ENCODE measurements around the gene SHTN1. TPM values are rescaled to one million over a fixed set of nuclear protein-coding genes. Genes with fewer than 3 reads are reported as not detected.

SHTN1 gene
- total RNA-seq, 1 donor from 2014 or later = 2.6 TPM

DNA sequence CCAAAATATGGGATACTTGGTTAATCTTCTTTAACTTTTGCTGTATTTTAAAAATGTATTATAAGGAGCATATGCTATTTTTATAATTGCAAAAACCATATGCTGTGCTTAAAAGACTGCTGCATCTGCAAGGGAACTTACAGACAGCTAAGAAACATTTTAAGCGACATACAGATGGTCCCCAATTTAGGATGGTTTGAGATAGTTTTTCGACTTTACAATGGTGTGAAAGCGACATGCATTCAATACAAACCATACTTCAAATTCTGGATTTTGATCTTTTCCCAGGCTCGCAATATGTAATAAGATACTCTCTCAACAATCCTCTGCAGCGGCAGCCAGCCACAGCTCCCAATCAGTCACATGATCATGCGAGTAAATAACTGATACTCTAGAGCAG is 73.2 kb downstream of the SHTN1 start:
- intact Hi-C loops (cut with DNase I) = loop anchor here (5.0 kb wide), 1 partner anchor 50 kb away; no protein-coding TSS in a partner anchor
- DNase-seq (no peak), ATAC-seq (ENCODE audit: poor library complexity) (no peak)

DNA sequence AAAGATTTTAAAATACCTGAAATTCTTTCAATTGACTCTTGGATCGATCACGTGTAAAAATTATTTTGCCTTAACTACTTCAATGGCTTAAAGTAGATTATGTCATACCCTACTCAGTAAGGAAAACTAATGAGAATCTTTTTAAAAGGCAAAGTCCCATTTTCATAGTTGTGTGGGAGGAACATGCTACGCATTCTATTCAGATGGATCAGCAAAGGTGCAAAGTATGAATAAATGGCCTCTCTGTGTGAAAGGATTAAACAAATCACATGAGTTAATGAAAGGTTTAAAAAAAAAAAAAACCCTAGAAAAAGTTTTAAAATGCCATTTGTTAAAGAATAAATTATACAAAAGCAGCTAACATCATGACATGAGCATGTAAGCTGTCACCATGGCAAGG is 78.6 kb downstream of the SHTN1 start:
- DNase-seq (no peak), ATAC-seq (ENCODE audit: poor library complexity) (no peak)
- intact Hi-C loops (cut with DNase I) = no loop called here

DNA sequence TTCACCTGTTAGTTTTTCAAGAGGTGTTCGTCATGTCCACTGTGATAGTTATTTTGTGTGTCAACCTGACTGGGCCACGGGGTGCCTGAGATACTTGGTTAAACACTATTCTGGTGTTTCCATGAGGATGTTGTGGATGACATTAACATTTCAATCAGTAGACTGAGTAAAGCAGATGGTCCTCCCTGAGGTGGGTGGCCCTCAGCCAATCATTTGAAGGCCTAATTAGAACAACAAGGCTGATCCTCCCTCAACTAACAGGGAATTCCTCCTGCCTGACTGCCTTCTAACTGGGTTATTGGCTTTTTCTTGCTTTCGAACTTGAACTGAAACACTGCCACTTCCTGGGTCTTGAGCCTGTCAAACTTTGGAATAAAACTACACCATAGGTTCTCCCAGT is 79.9 kb downstream of the SHTN1 start:
- ATAC-seq (ENCODE audit: poor library complexity) = no peak
- intact Hi-C loops (cut with DNase I) = no loop called here
- DNase-seq = no peak

GRCh38 chr10:116919706-116920105 is 85.3 kb downstream of the SHTN1 start:
- intact Hi-C loops (cut with DNase I) = loop anchor here (10.0 kb wide), 1 partner anchor 45 kb away; no protein-coding TSS in a partner anchor
- no peak for ATAC-seq (ENCODE audit: poor library complexity)
- DNase-seq = no peak

DNA sequence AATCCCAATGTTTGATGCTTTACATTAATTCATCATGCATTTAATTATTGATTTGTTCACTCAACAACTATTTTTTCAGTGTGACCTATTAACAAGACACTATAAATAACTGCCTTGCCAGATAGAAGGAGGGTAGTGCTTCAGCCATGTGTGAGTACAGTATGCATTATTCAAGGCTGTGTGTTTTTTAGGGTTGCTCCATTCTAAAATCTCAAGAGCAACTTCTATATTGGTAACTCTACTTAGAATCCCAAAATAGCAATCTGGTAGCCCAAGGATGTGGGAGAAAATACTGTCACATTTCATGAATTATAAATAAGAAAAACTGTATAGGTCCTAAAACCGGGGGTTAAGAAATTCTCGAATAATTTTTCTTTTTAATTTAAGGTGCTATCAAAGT is 85.8 kb downstream of the SHTN1 start:
- DNase-seq = no peak
- ATAC-seq (ENCODE audit: poor library complexity) = peak; percentile 60
- intact Hi-C loops (cut with DNase I) = loop anchor here (10.0 kb wide), 1 partner anchor 46 kb away; no protein-coding TSS in a partner anchor

- ATAC-seq (ENCODE audit: poor library complexity) (no peak), DNase-seq (no peak)
- intact Hi-C loops (cut with DNase I) = loop anchor here (10.0 kb wide), 1 partner anchor 46 kb away; no protein-coding TSS in a partner anchor
Measured at GRCh38 chr10:116918583-116918982, 86.4 kb downstream of the SHTN1 start.

- intact Hi-C loops (cut with DNase I) = loop anchor here (10.0 kb wide), 1 partner anchor 47 kb away; no protein-coding TSS in a partner anchor
- no peak for DNase-seq
- ATAC-seq (ENCODE audit: poor library complexity) = no peak
Measured at GRCh38 chr10:116917481-116917880, 87.5 kb downstream of the SHTN1 start.

GRCh38 chr10:116915340-116915739 is 89.6 kb downstream of the SHTN1 start:
- DNase-seq = no peak
- ATAC-seq (ENCODE audit: poor library complexity) = no peak
- intact Hi-C loops (cut with DNase I) = loop anchor here (10.0 kb wide), 1 partner anchor 49 kb away; no protein-coding TSS in a partner anchor

DNA sequence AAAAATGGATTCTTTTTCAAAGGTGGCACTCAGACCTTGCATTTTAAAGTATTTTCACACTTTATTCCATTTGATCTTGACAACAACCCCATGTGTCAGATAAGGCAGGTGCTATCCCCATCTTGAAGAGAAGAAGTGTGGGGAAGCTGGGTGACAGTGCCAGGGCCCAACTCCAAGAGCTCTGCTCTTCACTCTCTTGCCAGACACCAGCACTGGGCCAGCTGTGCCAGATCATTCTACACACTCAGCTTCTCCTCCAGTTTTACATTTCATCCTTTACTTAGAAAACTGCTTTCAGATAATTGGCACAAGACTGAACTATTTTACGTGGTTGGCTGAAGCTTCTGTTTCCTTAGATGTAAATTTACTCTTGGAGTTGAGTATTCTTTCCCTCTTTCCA is 91.3 kb downstream of the SHTN1 start:
- DNase-seq (no peak), ATAC-seq (ENCODE audit: poor library complexity) (peak; percentile 85)
- intact Hi-C loops (cut with DNase I) = loop anchor here (10.0 kb wide), 1 partner anchor 51 kb away; no protein-coding TSS in a partner anchor

DNA sequence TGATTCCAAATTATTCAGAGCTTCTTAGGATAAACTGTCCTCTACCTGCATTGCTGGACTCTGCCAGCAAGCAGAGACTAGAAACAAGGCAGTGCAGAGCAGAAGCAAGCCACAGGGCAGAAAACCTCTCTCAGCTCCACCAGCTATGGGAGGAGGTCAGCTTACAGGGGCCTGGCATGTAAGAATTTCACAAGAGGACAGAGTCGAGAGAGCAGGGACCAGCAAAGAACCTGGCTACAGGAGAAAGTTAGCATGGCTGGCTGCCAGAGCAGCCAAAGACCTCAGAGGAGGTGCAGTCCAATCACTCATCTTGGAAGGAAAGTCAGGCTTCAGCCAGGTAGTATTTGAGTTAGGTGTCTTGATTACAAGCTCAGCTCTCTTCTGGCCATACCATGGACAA is 92.8 kb downstream of the SHTN1 start:
- no peak for DNase-seq
- intact Hi-C loops (cut with DNase I) = loop anchor here (10.0 kb wide), 1 partner anchor 53 kb away; no protein-coding TSS in a partner anchor
- ATAC-seq (ENCODE audit: poor library complexity) = peak; percentile 27

GRCh38 chr10:116910910-116911309 is 94.1 kb downstream of the SHTN1 start:
- ATAC-seq (ENCODE audit: poor library complexity) (peak; percentile 52), DNase-seq (no peak)
- intact Hi-C loops (cut with DNase I) = loop anchor here (10.0 kb wide), 1 partner anchor 54 kb away; no protein-coding TSS in a partner anchor

- ATAC-seq (ENCODE audit: poor library complexity) (no peak), DNase-seq (no peak)
- intact Hi-C loops (cut with DNase I) = no loop called here
Measured at GRCh38 chr10:116909307-116909706, 95.7 kb downstream of the SHTN1 start.

DNA sequence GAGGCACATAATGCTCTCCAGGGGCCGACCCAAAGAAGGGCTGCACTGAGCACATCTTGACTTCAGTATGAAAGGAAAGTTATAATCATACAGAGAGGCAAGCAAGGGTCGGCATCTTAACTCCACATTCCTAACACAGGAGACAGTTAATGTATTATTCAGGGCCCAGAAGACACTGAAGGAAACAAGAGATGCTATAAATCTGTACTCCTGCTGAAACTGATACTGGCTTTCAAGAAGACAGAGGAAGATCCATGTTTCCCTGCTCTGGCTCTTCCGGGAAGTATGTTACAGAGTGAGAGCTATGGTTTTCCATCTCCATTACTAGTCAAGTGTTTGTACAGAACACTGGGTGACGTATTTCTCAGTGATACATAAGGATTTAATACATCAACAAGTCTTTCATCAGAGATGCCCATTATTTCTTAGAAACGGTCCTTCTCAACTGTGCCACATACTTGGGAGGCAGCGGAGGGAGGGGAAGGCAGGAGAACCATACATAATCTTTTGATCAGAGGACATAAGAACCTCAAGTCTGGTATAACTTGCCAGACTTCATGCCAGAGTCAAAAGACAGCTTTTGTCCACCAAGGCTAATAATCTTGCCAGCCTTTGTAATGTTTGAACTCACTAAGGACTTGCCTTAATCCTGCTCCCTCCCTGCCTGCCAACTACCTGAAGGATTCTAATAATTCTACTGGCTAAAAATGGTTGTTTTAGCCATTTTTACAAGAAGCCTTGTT is 97.6 kb downstream of the SHTN1 start:
- ATAC-seq (ENCODE audit: poor library complexity) = no peak
- intact Hi-C loops (cut with DNase I) = no loop called here
- DNase-seq = no peak

DNA sequence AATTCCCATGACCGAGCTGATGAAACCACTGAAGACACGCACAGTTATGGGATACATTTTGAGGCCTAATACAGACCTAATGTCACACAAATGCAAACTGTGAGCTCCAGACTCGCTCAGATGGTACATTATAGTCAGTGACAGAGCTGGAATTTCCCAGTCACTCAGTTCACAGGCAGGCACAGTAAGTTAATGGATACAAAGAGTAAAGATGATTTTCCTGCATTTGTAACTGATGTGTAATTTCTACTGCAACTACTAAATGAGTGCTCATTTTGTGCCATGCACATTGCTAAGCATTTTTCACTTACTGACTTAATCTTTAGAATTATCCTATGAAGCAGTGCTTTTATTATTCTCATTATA is 99.2 kb downstream of the SHTN1 start:
- ATAC-seq (ENCODE audit: poor library complexity) (no peak), DNase-seq (no peak)
- intact Hi-C loops (cut with DNase I) = no loop called here

DNA sequence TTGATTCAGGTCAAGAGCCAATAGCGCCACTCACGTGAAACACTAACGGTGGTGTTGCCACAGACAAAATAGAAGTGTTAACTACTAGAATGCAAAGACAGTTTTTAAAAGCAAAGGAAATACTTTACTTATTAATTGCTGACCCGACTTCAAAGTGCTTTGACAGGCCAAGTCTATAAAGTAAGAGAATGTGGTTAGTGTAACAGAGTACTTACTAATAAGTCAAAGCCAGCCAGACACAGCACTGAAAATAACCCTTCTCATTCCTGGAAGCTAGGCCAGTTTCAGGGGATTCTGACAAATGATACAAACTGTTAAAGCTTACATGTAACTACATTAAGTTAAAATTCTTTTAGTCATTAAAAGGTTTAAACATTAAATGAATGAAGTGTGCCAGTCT is 105.4 kb downstream of the SHTN1 start:
- intact Hi-C loops (cut with DNase I) = no loop called here
- DNase-seq (no peak), ATAC-seq (ENCODE audit: poor library complexity) (peak; percentile 31)

DNA sequence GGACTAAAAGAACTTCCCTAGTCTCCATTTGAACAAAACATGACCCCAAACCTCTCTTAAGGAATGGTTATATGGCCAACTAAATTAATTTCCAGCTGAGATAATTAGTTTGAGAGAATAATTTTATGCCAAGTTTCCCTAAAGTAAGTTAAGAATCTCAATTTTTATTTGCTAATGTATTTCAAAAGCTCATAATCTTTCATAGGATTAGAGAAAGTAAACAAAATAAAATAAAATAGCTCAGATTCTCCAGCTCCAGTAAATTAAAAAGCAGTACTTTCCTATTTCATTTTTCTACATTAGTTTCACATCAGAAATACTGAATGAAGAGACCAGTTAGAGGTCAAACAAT is 111.3 kb downstream of the SHTN1 start:
- ATAC-seq (ENCODE audit: poor library complexity) (no peak), DNase-seq (no peak)
- intact Hi-C loops (cut with DNase I) = no loop called here

GRCh38 chr10:116892907-116893685 is 111.9 kb downstream of the SHTN1 start:
- intact Hi-C loops (cut with DNase I) = no loop called here
- ATAC-seq (ENCODE audit: poor library complexity) = no peak
- no peak for DNase-seq

GRCh38 chr10:116891208-116891607 is 113.8 kb downstream of the SHTN1 start:
- intact Hi-C loops (cut with DNase I) = no loop called here
- ATAC-seq (ENCODE audit: poor library complexity) (peak; percentile 36), DNase-seq (peak; percentile 63)

GRCh38 chr10:116889066-116889465 is 115.9 kb downstream of the SHTN1 start:
- no peak for DNase-seq
- ATAC-seq (ENCODE audit: poor library complexity) = no peak
- intact Hi-C loops (cut with DNase I) = no loop called here
